COLO668 (cell line): ENCODE results near the gene ZBED4.
A peak's percentile ranks its signal among the peaks of the same experiment; 100 is the strongest.
"Not testable (repeated sequence)": the region's sequence is repeated elsewhere in the genome, so short reads cannot be mapped to it uniquely, and the experiment has no call there.

ENCODE experiments used
- DNase-seq: peaks from one replicate; lab custom pipeline; 2025; ENCODE audit not compliant: unreplicated experiment; lab: John Stamatoyannopoulos, UW

Gene ZBED4

DNA sequence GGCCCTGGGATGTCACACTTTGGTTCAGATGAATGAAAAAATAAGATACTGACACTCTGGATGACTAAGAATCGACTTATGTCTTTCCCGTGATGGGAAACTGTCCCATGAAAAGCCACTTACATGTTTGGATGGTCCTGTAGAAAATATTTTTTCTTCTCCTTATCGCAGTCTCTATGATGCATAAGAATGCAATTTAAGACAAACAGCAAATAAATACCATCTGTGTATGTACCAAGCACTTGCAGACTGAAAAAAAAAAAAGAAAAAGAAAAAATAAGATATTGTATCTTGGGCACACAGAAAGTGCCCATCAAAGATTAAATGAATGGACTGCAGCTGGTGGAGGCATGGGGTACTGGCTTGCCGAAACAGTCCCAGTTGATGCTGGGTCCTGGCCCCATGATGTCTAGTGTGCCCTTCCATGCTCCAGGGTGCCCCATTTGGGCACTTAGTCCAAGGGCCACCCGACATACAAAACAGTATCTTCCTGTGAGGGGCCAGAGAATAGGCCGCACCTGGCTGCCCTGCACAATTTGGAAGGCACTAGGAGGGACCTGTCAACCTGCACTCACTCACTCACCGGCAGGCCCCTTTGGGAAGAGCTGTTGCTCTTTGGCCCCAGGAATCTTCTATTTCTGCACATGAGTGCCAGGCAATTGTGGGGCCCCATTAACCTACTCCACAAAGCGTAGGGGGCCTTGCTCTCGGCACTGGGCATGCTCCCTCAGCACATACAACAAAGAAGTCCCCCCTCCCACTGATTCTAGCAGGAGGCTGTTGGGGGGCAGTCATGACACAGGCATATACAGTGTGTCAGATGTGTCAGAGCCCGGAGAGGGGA lies 2.5 kb upstream of the ZBED4 start:
- no peak for DNase-seq

DNA sequence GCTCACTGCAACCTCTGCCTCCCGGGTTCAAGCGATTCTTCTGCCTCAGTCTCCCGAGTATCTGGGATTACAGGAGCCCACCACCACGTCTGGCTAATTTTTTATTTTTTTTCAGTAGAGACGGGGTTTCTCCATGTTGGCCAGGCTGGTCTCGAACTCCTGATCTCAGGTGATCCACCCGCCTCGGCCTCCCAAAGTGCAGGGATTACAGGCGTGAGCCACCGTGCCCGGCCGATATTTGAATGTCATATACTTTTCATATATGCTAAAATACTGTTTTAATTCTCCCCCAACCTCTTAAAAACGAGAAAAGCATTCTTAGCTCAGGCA lies 1.1 kb upstream of the ZBED4 start:
- DNase-seq, result not testable (repeated sequence)

DNA sequence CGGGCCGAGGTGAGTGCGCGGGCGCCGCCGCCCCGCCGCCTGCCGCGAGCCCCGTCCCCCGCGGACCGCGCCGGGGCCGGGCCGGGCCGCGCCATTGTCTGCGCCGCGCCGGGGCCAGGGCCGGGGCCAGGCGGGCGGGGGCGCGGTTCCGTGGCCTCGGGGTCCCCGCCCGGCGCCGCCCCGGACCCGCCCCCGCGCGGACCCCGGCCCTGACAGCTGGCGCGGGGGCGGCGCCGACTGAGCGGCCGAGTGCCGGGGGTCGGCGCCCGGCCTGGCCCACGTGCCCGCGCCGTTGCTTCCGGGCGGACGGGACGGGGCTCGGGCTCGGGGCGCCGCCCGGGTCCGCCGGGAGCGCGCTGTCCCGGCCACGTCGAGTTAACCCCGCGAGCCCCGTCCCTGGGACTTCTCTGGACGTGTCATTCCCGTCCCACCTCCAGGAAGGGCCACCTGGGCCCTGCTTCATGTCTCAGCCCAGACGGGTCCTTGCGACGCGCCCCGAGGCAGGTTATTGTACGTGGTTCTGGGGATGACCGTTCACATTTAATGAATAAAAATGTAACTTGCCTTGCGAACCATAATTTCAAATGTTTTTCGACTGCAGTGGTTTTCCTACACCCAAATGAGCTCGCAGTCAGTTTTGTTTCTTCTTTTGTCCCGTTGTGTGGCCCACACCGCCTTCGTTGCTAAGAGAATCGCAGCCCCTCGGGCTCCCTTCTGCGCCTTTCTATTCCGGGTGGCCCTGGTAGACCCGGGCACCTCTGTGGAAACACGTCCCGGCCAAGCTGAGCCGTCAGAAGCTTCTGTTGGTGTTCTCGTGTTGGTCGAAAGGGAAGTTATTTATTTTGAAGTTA lies 562 bp downstream of the ZBED4 start:
- peak; percentile 55 for DNase-seq

DNA sequence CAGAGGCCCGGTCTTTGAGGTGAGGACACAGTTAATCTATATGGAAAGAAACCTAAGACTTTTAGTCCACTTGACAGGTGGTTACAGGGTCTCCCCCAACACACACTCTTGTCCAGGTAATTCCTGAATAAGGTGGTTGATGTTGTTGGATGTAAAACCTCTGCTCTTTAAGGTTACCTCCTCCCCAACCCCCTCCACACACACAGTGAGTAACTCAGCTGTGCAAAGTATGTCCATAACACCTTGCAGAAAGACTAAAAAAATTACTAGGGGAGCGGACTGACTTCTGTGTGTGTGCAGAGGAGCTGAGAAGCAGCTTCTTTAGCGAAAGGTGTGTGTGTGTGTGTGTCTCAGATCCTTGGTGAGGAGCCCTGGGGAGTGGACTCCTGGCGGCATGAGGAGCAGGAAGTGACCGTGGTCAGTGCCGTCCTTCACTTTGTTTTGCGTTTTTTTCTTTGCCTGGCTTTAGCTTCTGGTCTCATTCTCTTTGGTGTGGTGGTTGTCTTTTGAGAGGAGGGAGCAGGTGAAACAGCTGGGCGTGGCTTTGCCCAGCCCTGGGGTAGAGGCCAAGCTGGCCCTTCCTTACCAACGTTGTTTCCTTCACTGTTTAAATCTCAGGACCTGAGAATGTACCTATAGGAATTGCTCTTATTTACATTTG lies 1.7 kb downstream of the ZBED4 start:
- DNase-seq, result peak; percentile 13

DNA sequence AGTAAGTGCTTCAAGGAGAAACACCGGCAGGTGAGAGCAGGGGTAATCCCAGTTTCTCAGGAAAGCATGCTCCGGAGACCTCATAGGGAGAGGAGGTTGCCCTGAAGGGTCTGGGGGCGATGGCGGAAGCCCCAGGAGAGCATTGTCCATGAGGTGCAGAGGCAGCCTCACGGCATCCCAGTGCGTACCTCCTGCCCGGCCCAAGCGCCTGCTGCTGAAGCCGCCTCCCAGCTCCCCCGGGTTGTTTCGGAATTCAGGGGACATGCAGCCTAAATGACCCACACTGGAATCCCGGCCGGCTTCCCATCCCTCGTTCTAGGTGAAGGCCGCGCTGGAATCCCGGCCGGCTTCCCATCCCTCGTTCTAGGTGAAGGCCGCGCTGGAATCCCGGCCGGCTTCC lies 2.7 kb downstream of the ZBED4 start:
- no peak for DNase-seq

DNA sequence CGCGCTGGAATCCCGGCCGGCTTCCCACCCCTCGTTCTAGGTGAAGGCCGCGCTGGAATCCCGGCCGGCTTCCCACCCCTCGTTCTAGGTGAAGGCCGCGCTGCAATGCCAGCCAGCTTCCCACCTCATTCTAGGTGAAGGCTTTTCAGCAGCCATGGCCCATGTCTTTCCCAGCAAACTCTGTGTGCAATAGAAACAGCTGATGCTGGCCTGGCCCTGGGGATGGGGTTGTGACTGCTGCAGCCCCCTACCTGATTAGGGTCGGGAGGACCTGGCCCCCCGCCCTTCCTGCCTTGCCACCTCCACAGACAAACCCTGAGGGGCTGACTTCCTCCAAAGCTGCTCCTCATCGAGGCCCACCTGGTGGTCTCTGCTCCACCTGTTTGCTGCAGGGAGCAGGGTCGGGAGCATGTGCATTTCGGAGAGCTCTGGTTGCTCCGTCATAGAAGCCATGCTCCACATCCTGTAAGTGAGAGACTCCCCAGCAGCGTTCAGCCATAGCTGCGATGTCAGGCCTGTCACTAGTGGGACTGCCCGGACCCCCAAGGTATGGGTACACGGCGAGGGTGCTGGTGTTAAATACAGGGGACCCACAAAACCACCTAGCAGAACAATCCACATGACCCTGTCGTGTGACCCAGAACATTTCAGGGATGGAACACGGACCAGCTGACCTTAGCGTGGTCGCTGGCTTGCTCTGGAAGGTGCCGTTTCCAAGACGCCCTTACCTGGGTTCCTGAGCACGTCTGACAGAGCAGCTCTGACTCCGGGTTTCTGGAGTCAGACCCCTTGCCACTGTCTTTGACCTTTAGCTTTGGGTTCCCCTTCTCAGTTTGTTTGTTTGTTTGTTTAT lies 3.3 kb downstream of the ZBED4 start:
- DNase-seq, result no peak

DNA sequence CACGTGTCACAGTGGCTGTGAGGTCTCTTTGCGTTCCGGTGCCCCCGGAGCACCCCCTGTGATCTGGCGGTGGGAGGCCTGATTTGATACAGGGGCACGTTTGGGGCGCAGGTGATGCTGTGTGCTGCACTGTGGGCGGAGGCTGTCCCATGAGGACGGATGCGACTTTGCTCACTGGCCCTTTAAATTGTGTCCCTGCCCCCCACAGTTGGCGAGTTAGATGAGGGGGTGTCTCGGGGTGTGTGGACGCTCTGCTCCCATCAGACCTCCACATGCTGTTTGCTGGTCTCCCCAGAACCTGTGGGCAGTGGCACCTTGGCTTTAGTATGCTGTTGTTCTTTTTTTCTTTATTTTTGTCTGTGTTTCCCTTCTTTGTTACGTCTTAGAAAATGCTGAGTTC lies 5.2 kb downstream of the ZBED4 start:
- DNase-seq, result no peak

DNA sequence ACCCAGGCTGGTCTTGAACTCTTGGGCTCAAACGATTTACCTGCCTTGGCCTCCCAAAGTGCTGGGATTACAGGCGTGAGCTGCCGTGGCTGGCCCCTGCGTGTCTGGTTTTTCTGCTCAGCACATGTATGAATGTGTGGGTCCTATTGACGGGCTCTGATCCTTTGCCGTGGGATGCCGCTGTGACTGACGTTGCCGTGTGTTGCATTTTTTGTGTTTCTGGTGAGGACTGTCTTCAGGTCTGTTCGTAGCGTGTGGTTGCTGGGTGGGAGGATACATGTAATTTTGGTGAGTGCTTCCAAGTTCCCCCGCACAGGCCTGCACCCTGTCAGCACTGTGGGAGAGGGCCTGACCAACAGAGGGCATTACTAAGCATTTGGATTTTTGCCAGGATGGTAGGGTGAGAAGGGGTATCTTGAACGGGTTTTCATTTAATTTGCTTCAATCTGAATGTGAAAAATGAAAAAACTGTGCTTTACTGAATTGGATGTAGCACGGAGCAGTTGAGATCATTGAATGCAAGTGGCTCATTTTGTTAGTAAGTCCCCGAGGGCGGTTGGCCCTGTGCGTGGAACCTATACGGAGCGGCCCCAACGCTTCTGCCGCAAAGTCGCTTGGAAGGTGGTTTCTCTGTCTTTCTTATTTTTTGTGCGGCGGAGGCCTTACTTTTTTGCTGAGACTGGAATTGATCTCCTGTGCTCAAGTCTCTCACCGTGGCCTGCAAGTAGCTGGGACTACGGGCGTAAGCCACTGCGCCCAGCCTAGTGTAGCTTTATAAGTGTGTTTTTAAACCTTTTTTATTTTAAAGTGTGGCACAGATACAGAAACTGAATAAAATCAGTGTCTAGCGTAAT lies 8.2 kb downstream of the ZBED4 start:
- no peak for DNase-seq

DNA sequence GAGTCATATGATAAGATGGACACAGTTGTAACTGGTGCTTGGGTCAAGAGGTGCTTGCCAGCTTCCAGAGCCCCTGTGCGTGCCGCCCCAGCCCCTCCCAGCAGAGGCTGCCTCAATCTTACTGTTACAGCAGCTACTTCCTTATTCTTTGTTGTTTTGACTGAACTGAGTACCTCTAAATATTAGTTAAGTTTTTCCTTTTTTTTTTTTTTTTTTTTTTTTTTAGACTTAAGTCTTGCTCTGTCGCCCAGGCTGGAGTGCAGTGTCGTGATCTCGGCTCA lies 8.8 kb downstream of the ZBED4 start:
- no peak for DNase-seq

DNA sequence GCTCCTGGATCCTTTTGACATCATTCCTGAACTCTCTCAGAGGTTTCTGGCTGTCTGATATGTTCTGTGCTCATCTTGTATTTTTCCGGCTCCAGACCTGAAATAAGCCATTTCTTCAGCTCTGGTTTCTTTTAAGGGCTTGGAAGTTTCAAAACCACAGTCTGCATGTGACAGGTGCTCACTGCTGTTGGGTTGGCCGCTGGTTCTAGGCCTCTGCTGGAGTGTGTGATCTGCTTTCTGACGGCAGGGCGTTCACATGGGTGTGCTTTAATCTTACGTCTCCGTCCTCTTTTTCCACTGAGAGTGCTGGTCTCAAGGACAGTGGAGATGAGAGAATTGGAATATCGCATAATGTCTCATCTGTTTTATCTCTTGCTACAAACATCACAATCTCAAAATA lies 10.3 kb downstream of the ZBED4 start:
- DNase-seq, result no peak

DNA sequence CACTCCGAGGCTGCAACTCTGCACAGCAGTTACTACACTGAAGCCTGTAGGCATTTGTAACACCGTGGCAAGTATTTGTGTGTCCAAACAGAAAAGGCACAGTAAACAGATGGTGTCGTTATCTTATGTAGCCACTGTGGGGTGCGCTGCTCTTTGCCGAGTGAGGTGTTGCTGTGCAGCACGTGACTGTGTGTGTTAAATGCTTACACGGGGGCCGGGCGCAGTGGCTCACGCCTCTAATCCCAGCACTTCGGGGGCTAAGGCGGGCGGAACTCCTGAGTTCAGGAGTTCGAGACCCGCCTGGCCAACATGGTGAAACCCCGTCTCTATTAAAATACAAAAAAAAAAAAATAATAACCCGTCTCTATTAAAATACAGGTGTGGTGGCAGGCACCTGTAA lies 11.5 kb downstream of the ZBED4 start:
- no peak for DNase-seq

DNA sequence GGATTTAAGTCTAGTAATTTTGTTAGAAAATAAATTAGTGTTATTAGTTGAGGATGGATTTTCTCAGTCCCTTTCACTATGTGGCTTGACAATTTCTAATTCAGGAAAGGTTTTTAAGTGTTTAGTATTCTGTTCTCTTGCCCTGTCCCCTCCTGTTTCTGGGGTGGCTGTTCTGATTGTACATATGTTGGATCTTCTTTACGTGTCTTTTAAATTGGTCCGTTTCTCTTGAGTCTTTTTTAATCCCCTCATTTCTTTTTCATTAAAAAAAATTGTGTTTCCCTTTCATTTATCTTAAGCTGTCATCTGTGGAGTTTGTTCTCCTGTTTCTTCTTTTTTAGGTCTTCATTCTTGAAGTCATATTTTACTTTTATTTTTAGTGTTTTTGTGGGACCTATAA lies 12.5 kb downstream of the ZBED4 start:
- no peak for DNase-seq

DNA sequence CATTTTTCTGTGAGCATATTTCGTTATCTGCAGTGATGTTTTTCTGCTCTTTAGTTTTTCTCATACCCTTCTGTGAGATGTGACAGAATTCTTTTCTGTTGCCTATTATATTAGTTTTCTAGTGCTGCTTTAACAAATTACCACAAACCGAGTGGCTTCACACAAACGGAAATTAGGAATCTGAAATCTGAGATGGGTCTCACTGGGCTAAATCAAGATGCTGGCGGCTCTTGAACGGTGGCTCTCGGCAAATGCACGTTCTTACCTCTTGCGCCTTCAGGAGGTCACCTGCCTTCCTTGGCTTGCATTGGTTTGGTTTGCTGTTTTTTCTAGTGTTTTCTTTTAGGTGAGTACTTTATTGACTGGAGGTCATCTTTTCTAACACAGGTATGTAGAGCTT lies 13.0 kb downstream of the ZBED4 start:
- no peak for DNase-seq

DNA sequence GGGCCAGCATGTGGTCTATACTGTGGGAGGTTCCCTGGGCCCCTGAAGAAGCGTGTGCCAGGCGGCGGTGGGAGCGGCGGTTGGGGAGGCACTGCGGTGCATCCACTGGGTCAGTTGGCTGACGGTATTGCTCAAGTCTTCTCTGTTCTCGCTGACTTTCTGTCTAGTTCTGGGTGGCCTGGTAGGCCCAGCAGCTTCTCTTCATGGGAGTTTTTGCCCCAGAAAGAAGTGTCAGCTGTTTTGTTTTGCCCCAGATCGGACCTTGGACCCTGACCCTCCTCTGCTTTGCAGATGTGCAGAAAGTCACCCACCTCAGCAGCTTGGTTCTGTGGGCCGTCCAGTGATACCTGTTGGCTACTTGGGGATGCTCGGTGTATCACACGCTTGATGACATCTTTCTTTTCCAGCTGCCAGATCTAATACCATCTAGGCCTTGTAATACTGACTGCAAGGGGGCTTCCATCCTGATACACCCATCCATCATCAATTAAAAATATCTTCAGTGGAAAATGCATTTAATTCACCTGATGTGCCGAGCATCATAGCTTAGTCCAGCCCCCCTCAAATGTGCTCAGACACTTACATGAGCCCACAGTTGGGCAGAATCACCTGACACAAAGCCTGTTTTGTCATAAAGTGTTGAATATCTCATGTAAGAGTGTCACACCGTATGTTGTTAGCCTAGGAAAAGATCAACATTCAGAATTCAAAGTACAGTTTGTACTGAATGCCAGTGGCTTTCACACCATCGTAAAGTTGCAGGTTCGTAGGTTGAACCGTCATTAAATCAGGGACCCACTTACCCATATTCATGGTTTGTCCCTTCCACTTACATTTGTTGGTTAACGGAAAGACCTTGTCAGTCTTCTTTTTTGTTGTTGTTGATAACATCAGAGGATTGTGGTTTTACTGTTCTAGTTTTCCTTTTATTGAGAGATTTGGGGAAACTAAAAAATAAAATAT lies 13.9 kb downstream of the ZBED4 start:
- no peak for DNase-seq

DNA sequence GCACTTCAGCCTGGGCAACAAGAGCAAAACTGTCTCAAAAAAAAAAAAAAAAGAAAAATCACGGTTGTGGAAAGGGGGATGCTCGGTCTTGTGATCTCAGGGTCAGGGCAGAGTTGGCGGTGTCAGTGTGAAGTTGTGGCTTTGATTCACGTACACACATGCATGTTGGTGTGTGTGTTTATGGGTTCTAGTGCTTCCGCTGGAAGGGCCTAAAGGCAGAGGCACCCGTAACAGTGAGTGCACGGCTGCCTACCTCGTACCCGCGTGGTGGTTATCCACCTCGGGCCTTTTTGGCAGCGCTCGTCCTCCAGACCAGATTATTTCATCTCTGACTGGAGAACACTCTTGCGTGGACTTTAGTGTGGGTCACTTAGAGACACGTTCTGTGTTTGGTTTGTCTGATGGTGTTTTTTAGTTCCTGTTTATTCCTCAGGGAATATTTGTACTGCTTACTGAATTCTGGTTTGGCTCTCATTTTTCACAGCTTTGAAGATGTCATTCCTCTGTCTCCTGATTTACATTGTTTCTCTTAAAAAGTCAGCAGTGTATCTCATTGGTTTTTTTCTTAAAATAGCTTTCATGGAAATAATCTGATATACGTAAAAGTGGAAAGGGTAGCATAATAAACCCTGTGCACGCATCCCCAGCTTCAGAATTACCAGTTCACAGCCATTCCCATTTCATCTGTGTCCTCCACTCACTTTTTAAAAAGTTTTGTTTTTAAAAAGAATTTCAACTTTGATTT lies 15.6 kb downstream of the ZBED4 start:
- DNase-seq, result no peak

DNA sequence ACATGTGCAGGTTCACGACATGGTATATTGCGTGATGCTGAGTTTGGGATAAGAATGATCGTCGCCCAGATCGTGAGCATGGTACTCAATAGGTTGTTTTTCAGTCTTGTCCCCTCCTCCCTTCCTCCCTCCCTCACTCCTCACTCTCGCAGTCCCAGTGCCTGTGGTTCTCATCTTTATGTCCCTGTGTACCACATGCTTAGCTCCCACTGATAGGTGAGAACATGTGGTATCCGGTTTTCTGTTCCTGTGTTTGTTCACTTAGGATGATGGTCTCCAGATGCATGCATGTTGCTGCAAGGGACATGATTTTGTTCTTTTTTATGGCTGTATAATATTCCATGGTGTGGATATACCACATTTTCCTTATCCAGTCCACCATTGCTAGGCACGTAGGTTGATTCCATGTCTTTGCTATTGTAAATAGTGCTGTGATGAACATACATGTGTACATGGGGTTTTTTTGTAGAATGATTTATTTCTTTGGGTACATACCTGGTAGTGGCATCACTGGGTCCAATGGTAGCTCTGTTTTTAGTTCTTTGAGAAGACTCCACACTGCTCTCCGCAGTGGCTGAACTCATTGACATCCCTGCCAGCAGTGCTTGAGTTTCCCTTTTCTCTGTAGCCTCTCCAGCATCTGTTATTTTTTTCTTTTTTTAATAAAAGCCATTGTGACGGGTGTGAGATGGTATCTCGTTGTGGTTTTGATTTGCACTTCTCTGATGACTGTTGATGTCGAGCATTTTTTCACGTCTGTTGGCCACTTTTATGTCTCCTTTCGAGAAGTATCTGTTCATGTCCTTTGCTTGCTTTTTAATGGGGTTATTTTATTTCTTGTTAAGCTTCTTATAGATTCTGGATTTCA lies 16.4 kb downstream of the ZBED4 start:
- no peak for DNase-seq

DNA sequence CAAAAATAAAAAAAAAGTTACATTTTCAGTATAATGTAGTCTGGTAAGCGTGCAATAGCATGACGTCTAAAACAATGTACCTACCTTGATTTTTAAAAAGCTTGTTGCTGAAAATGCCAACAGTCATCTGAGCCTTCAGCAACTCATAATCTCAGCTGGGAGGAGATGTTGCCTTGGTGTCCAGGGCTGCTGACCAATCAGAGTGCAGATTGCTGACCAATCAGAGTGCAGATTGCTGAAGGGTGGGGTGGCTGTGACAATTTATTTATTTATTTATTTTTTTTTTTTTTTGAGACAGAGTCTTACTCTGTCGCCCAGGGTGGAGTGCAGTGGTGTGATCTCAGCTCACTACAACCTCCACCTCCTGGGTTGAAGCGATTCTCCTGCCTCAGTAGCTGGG lies 17.8 kb downstream of the ZBED4 start:
- DNase-seq, result no peak

DNA sequence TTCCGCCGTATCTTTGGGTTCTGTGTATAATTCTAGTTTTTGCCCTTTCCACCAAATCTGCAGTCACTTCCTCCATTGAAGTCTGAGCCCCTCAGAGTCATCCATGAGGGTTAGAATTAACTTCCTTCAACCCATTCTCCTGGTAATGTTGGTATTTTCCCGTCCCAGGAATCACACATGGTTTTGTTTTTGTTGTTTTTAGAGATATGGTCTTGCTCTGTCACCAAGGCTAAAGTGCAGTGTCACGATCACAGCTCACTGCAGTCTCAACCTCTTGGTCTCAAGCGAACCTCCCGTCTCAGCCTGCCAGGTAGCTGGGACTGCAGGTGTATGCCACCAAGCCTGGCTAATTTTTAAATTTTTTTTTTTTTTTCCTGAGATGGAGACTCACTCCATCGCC lies 18.7 kb downstream of the ZBED4 start:
- DNase-seq, result no peak
